Tibial nerve (tissue), 4 donors: ENCODE measurements around the gene FAM83B.

ENCODE experiments used
- EP300 ChIP-seq, 2 donors: sonication (generic); formaldehyde crosslinking; IDR thresholded peaks; one replicate each; pipeline ENCODE4 v1.6.1; 2017; ENCODE audit warnings: antibody characterized with exemption in 2 of 2, mild to moderate bottlenecking in 1 of 2
- POLR2A ChIP-seq, 2 donors: fragments of 450-650 bp; IDR thresholded peaks; one replicate each; pipeline ENCODE4 v1.6.1; 2017; ENCODE audit warnings: antibody characterized with exemption in 2 of 2, mild to moderate bottlenecking in 2 of 2, moderate library complexity in 2 of 2
- TF ChIP-seq, protein P1 (sequence below), 5 experiments: fragments of 200-600 bp in 3 of 5; fragments of 450-650 bp in 2 of 5; sonication (generic) in 3 of 5; IDR thresholded peaks; one replicate each; pipeline ENCODE4 v1.5.1; 2016 to 2019; ENCODE audit warnings: antibody characterized with exemption in 5 of 5, mild to moderate bottlenecking in 3 of 5, moderate library complexity in 2 of 5

- TF ChIP-seq, protein P1, sequence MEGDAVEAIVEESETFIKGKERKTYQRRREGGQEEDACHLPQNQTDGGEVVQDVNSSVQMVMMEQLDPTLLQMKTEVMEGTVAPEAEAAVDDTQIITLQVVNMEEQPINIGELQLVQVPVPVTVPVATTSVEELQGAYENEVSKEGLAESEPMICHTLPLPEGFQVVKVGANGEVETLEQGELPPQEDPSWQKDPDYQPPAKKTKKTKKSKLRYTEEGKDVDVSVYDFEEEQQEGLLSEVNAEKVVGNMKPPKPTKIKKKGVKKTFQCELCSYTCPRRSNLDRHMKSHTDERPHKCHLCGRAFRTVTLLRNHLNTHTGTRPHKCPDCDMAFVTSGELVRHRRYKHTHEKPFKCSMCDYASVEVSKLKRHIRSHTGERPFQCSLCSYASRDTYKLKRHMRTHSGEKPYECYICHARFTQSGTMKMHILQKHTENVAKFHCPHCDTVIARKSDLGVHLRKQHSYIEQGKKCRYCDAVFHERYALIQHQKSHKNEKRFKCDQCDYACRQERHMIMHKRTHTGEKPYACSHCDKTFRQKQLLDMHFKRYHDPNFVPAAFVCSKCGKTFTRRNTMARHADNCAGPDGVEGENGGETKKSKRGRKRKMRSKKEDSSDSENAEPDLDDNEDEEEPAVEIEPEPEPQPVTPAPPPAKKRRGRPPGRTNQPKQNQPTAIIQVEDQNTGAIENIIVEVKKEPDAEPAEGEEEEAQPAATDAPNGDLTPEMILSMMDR (IDR thresholded peaks at IDR 0.05) = no peak
- TF ChIP-seq POLR2A (IDR thresholded peaks at IDR 0.05) (no peak), EP300 (IDR thresholded peaks at IDR 0.05) (no peak)
Measured at GRCh38 chr6:54817236-54817635, 29.3 kb upstream of the FAM83B start.
